T-cell (primary cell): ENCODE measurements around the gene THOC5. TPM values are rescaled to one million over a fixed set of nuclear protein-coding genes. Genes with fewer than 3 reads are reported as not detected.

Experiments used
- ATAC-seq, 4 experiments: fragments of 200-7000 bp in 3 of 4; fragments of 150-1000 bp in 1 of 4; cut with Tn5 transposase; replicated peaks in 1 of 4; 1 replicate in 3 of 4; 2 replicates in 1 of 4; pipeline ENCODE4 v1.10.0; 2021; ENCODE audit warnings: moderate library complexity in 3 of 4, mild to moderate bottlenecking in 2 of 4, moderate number of reproducible peaks in 1 of 4
- CTCF ChIA-PET, 2 donors: fragments of 300-600 bp; sonication (Branson Sonifier 250); formaldehyde crosslinking; loops; one replicate each; lab custom pipeline; 2022; ENCODE audit warnings: antibody characterized with exemption in 2 of 2; lab: Charles Lee
- POLR2A ChIA-PET, 2 donors: fragments of 300-600 bp; sonication (Branson Sonifier 250); formaldehyde crosslinking; loops; one replicate each; lab custom pipeline; 2022; ENCODE audit warnings: antibody characterized with exemption in 2 of 2; lab: Charles Lee
- DNase-seq, 35 experiments: peaks; one replicate each; pipeline versions ENCODE4 v3.0.0 to v3.0.0-alpha.2; 2013 to 2023
- H3K27ac ChIP-seq: one replicate; pipeline ENCODE4 v1.5.1; 2013; ENCODE audit warnings: low read length
- H3K27me3 ChIP-seq, 2 experiments: replicated peaks in 1 of 2; 1 replicate in 1 of 2; 2 replicates in 1 of 2; pipeline versions ENCODE4 v1.6.1 to v1.7.0; 2013; ENCODE audit warnings: low read length in 1 of 2, mixed read lengths in 1 of 2; ENCODE audit not compliant: control insufficient read depth in 2 of 2, insufficient read depth in 2 of 2; ENCODE audit errors: extremely low read depth in 1 of 2
- H3K36me3 ChIP-seq, 2 donors: 1 replicate in 1 of 2; 2 replicates in 1 of 2; pipeline versions ENCODE4 v1.6.1 to v1.7.0; 2013; ENCODE audit warnings: low read length in 1 of 2; ENCODE audit not compliant: control insufficient read depth in 2 of 2, insufficient read depth in 1 of 2; ENCODE audit errors: extremely low read depth in 1 of 2
- H3K4me1 ChIP-seq, 2 experiments: 1 replicate in 1 of 2; 2 replicates in 1 of 2; pipeline versions ENCODE4 v1.6.1 to v1.7.0; 2013; ENCODE audit warnings: low read length in 2 of 2, mixed read lengths in 1 of 2; ENCODE audit not compliant: insufficient read depth in 2 of 2, control insufficient read depth in 1 of 2; ENCODE audit errors: extremely low read depth in 1 of 2
- H3K4me3 ChIP-seq, 2 donors: 1 replicate in 1 of 2; 2 replicates in 1 of 2; pipeline versions ENCODE4 v1.5.1 to v1.7.0; 2013; ENCODE audit warnings: mild to moderate bottlenecking in 2 of 2, low read length in 1 of 2, moderate library complexity in 1 of 2; ENCODE audit not compliant: control insufficient read depth in 1 of 2; ENCODE audit errors: extremely low read depth in 1 of 2
- H3K9me3 ChIP-seq: 2 replicates; pipeline ENCODE4 v1.7.0; 2013
- H3K27ac Mint-ChIP-seq, 2 donors: one replicate each; pipeline ENCODE4 v1.8.0; 2020 to 2021; ENCODE audit warnings: mild to moderate bottlenecking in 2 of 2, mixed read lengths in 2 of 2
- H3K27me3 Mint-ChIP-seq, 2 donors: one replicate each; pipeline ENCODE4 v1.8.0; 2021 to 2022; ENCODE audit warnings: mixed read lengths in 2 of 2
- H3K36me3 Mint-ChIP-seq: one replicate; pipeline ENCODE4 v1.8.0; 2021; ENCODE audit warnings: mixed read lengths
- H3K4me1 Mint-ChIP-seq, 3 donors: one replicate each; pipeline ENCODE4 v1.8.0; 2020 to 2022; ENCODE audit warnings: mixed read lengths in 3 of 3, mild to moderate bottlenecking in 1 of 3
- H3K4me3 Mint-ChIP-seq, 3 donors: one replicate each; pipeline ENCODE4 v1.8.0; 2020 to 2022; ENCODE audit warnings: mild to moderate bottlenecking in 3 of 3, mixed read lengths in 3 of 3, moderate library complexity in 3 of 3
- H3K9me3 Mint-ChIP-seq, 3 donors: one replicate each; pipeline ENCODE4 v1.8.0; 2020 to 2022; ENCODE audit warnings: mixed read lengths in 3 of 3
- WGBS: methylation state at CpG from one replicate; pipeline ENCODE4 v1.1.5; 2013; ENCODE audit warnings: missing lambda C conversion rate; ENCODE audit not compliant: insufficient coverage; 5-methylcytosine and 5-hydroxymethylcytosine counted together
- total RNA-seq, 35 experiments: library from RNA in 6 of 35; stranded (reverse) in 6 of 35; fragments of 120-200 nt in 1 of 35; gene quantifications; one replicate each; pipeline versions ENCODE4 v1.2.1 to v1.2.4 and lab custom pipeline; 2013 to 2026

Gene THOC5
- total RNA-seq, 5 donors from 2014 or later (not counting 1 experiment from before 2014, with no cell fraction given), result 36.9 to 55.4 (median 48.5) TPM

GRCh38 chr22:29482253-29482652 lies 71.3 kb downstream of the THOC5 start:
- H3K27me3 ChIP-seq, result peaks cover 4 to 51% of the 10 kb centered on the region in 2 experiments
- peaks cover 0 to 26% of the 10 kb centered on the region in 2 experiments for H3K4me1 ChIP-seq
- H3K4me1 Mint-ChIP-seq, result peaks cover 19 to 22% (median 20%) of the 10 kb centered on the region in 3 donors
- no peaks in the 10 kb centered on the region for H3K36me3 Mint-ChIP-seq
- H3K4me3 ChIP-seq, result no peak overlapping the region
- H3K27ac ChIP-seq, result no peak overlapping the region
- H3K9me3 ChIP-seq, result no peaks in the 10 kb centered on the region
- no peak overlapping the region for H3K27ac Mint-ChIP-seq
- no peaks in the 10 kb centered on the region for H3K36me3 ChIP-seq
- H3K27me3 Mint-ChIP-seq, result peaks cover 29 to 44% of the 10 kb centered on the region in 2 donors
- DNase-seq, result no peak
- ChIA-PET CTCF (no interaction called here), POLR2A (no interaction called here)
- H3K9me3 Mint-ChIP-seq, result no peaks in the 10 kb centered on the region
- WGBS, result 80% methylated on average over 11 of the region's 11 CpGs
- ATAC-seq, result no peak
- no peak overlapping the region for H3K4me3 Mint-ChIP-seq

GRCh38 chr22:29481265-29482000 lies 72.1 kb downstream of the THOC5 start:
- peak overlapping the region; percentile 44 to 68 (median 62) for H3K4me3 Mint-ChIP-seq
- no peaks in the 10 kb centered on the region for H3K36me3 Mint-ChIP-seq
- H3K27me3 Mint-ChIP-seq, result peaks cover 34 to 51% of the 10 kb centered on the region in 2 donors
- Histone ChIP-seq H3K4me1 (peaks cover 0 to 26% of the 10 kb centered on the region in 2 experiments), H3K36me3 (no peaks in the 10 kb centered on the region), H3K4me3 (peak overlapping the region; percentile 32 to 45), H3K27me3 (peaks cover 4 to 58% of the 10 kb centered on the region in 2 experiments), H3K9me3 (no peaks in the 10 kb centered on the region), H3K27ac (no peak overlapping the region)
- DNase-seq (no peak), ATAC-seq (no peak)
- H3K4me1 Mint-ChIP-seq, result peaks cover 19 to 22% (median 20%) of the 10 kb centered on the region in 3 donors
- POLR2A ChIA-PET, result no interaction called here
- 22% methylated on average over 13 of the region's 15 CpGs for WGBS
- H3K27ac Mint-ChIP-seq, result no peak overlapping the region
- no peaks in the 10 kb centered on the region for H3K9me3 Mint-ChIP-seq
- CTCF ChIA-PET, result no interaction called here

GRCh38 chr22:29480512-29481264 lies 72.9 kb downstream of the THOC5 start:
- CTCF ChIA-PET, result no interaction called here
- WGBS, result 22% methylated on average over 107 of the region's 107 CpGs
- H3K27ac ChIP-seq, result no peak overlapping the region
- Mint-ChIP-seq H3K4me3 (peak overlapping the region in 1 of 3 donors; percentile 68), H3K36me3 (no peaks in the 10 kb centered on the region), H3K27me3 (peaks cover 41 to 54% of the 10 kb centered on the region in 2 donors), H3K4me1 (peaks cover 19 to 22% (median 20%) of the 10 kb centered on the region in 3 donors), H3K27ac (no peak overlapping the region), H3K9me3 (no peaks in the 10 kb centered on the region)
- peaks cover 0 to 26% of the 10 kb centered on the region in 2 experiments for H3K4me1 ChIP-seq
- ATAC-seq, result peak; percentile 49 to 75 (median 72)
- H3K36me3 ChIP-seq, result no peaks in the 10 kb centered on the region
- H3K4me3 ChIP-seq, result peak overlapping the region; percentile 32 to 59
- H3K27me3 ChIP-seq, result peaks cover 4 to 58% of the 10 kb centered on the region in 2 experiments
- POLR2A ChIA-PET, result interaction anchor here (0.6 kb wide), 2 partner anchors 113 to 1382 kb away, joined by 4 read pairs; no protein-coding TSS in a partner anchor
- DNase-seq, result peak in 18 of 35 experiments; percentile 3 to 65 (median 10)
- no peaks in the 10 kb centered on the region for H3K9me3 ChIP-seq

- Mint-ChIP-seq H3K9me3 (no peaks in the 10 kb centered on the region), H3K27ac (no peak overlapping the region), H3K36me3 (no peaks in the 10 kb centered on the region), H3K4me1 (peaks cover 19 to 22% (median 20%) of the 10 kb centered on the region in 3 donors), H3K27me3 (peaks cover 44 to 59% of the 10 kb centered on the region in 2 donors), H3K4me3 (no peak overlapping the region)
- Histone ChIP-seq H3K36me3 (no peaks in the 10 kb centered on the region), H3K4me1 (peaks cover 0 to 26% of the 10 kb centered on the region in 2 experiments), H3K27me3 (peaks cover 4 to 62% of the 10 kb centered on the region in 2 experiments), H3K4me3 (peak overlapping the region in 1 of 2 donors; percentile 59), H3K9me3 (no peaks in the 10 kb centered on the region), H3K27ac (no peak overlapping the region)
- WGBS, result 14% methylated on average over 39 of the region's 39 CpGs
- ATAC-seq (no peak), DNase-seq (no peak)
- ChIA-PET CTCF (no interaction called here), POLR2A (interaction anchor here in 1 of 2 donors (0.6 kb wide), 1 partner anchor 1382 kb away, joined by 4 read pairs; no protein-coding TSS in a partner anchor)
These were observed 73.4 kb downstream of the THOC5 start for GRCh38 chr22:29480262-29480511.

GRCh38 chr22:29479417-29480261 lies 73.9 kb downstream of the THOC5 start, which contains the start of gene NEFH:
Gene NEFH, plus strand, starts transcription at chr22:29480218. Its CDS starts 45 bp downstream, at chr22:29480263.
- Mint-ChIP-seq H3K4me1 (peaks cover 19 to 22% (median 20%) of the 10 kb centered on the region in 3 donors), H3K9me3 (no peaks in the 10 kb centered on the region), H3K27ac (no peak within 1 kb of the TSS), H3K27me3 (peaks cover 44 to 60% of the 10 kb centered on the region in 2 donors), H3K36me3 (no peaks in the 10 kb centered on the region), H3K4me3 (peak within 1 kb of the TSS in 2 of 3 donors; percentile 63 to 68)
- Histone ChIP-seq H3K27ac (no peak within 1 kb of the TSS), H3K36me3 (no peaks in the 10 kb centered on the region), H3K4me3 (peak within 1 kb of the TSS; percentile 32 to 59), H3K4me1 (peaks cover 0 to 26% of the 10 kb centered on the region in 2 experiments), H3K9me3 (no peaks in the 10 kb centered on the region), H3K27me3 (peaks cover 4 to 62% of the 10 kb centered on the region in 2 experiments)
- ChIA-PET CTCF (no interaction called here), POLR2A (interaction anchor here in 1 of 2 donors (0.6 kb wide), 1 partner anchor 1383 kb away, joined by 4 read pairs; no protein-coding TSS in a partner anchor)
- 14% methylated on average over 47 of the region's 48 CpGs for WGBS
- no peak for DNase-seq
- no peak for ATAC-seq
